ENCODE measurements around the gene SAXO2. TPM values are rescaled to one million over a fixed set of nuclear protein-coding genes. Genes with fewer than 3 reads are reported as not detected.
"Not testable (repeated sequence)": the region's sequence is repeated elsewhere in the genome, so short reads cannot be mapped to it uniquely, and the experiment has no call there.

Gene SAXO2
- total RNA-seq, 4 donors from 2014 or later: 0.20 to 3.0 (median 2.4) TPM; not detected in 1

DNA sequence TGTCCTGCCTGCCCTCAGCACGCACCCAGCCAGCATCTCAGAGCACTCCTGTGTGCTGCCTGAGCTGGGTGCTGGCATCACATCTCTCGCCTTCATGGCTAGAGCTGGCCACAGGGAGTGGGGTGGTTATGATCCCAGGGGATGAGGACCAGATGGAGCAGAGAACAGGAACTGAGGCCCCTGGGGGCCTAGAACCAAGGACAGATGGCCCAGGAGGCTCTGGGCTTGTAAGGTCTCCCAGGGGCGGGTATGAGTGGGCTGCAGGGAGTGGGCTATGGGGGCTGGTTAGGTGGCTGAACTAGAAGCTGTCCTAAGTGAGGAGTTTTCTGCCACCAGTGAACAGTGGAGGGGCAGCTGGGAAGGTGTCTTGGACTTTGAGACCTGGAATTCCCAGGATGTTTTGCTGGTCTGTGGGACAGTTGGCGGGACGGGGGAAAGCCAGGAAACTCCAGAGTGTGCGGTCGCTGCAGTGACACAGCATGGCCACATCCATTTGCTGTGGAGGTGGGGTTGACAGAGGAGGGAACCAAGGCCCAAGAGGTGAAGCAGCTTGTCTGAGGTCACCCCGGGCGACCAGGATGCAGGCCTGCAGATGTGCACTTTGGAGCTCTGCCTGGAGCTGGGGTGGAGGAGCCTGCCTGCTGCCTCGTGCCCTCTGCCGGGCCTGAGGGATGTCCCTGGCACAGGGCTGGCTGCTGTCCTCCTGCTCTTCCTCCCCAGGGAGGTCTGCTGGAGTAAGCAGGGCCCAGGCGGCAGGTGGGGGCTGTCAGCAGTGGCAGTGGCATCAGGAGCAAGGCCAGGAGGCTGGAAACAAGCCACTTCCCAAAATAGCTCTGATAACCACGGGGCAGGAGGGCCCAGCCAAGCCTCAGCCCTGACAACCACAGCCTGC is 70.3 kb downstream of the SAXO2 start:
- intact Hi-C loops (cut with DNase I; ENCODE audit: low total_unique reads); DNase-seq; H3K27me3 ChIP-seq; H3K9me3 ChIP-seq; H3K4me3 ChIP-seq; H3K27ac ChIP-seq; H3K36me3 ChIP-seq; H3K4me1 ChIP-seq; in situ Hi-C loops (cut with MboI; ENCODE audit: low pct_ligation_motif_present in 1 of 4, low pct_unique_long_range_greater_than_20kb in 1 of 4, low sequenced_read_pairs in 3 of 4): not testable (repeated sequence)
- WGBS, 2 donors (ENCODE audit: low coverage in 1 of 2): 60% methylated on average over 3 of the region's 13 CpGs; no CpG with 5 or more reads in 1 of the 2 donors

DNA sequence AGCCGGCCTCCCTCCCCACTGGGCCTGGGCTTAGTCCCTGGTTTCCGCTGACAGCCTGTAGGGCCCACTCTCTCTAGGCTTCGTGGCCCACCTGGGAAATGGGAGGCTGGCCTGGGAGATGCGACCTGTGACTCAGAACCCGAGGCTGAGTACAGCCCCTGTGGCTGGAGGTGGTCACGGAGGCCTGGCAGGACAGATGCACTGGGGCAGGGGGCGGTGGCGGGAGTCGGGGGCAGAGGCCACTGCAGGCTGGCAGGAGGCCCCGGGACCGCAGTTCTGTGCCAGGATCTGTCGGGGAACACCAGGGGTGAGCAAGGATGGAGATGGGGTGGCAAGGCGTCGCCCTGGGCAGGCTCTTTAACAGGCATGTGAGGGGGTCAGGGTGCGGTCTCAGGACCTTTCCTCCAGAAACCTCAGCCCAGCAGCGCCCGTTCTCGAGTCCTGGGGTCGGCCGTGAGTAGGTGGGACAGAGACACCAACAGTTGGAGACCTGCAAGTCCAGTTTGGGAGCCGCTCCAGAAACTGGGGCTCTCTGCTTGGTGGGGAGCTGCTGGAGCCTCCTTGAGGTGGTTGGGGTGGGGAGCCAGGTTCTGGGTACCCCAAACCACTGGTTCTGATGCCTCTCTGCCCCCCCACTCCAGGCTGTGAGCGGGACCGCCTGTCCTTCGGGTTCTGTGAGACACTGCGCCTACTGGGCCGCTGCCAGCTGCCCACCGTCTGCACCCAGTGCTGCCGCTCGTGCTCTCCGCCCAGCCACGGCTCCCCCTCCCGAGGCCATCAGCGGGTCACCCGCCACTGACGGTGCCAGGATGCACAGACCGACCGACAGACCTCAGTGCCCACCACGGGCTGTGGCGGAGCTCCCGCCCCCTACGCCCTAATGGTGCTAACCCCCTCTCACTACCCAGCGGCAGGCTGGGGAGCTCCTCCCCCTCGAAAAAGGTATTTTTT is 71.3 kb downstream of the SAXO2 start:
- DNase-seq; intact Hi-C loops (cut with DNase I; ENCODE audit: low total_unique reads); H3K27me3 ChIP-seq; in situ Hi-C loops (cut with MboI; ENCODE audit: low pct_ligation_motif_present in 1 of 4, low pct_unique_long_range_greater_than_20kb in 1 of 4, low sequenced_read_pairs in 3 of 4); H3K4me1 ChIP-seq; H3K4me3 ChIP-seq; H3K36me3 ChIP-seq; H3K9me3 ChIP-seq; H3K27ac ChIP-seq: not testable (repeated sequence)
- no CpG with 5 or more reads among the region's 43 CpGs for WGBS, 2 donors (ENCODE audit: low coverage in 1 of 2)

Other genes with a start within 250 kb of the SAXO2 start
- 10 to 100 TPM in 1 of 4 donors, 1 to 10 TPM in 1, under 1 TPM in 1, not detected in 1; 0.68 to 14.9 (median 1.7) TPM for gene MEX3B, start 216.8 kb upstream of the SAXO2 start, total RNA-seq
- gene EFL1, start 84 bp upstream of the SAXO2 start, total RNA-seq: 10 to 100 TPM; 35.0 to 57.9 (median 46.5) TPM
- gene GOLGA6L10, start 86.7 kb downstream of the SAXO2 start, total RNA-seq: 10 to 100 TPM in 1 of 4 donors, 1 to 10 TPM in 2, not detected in 1; 1.2 to 17.1 (median 1.3) TPM
- gene GOLGA6L9, start 167.0 kb downstream of the SAXO2 start, total RNA-seq: 10 to 100 TPM in 1 of 4 donors, 1 to 10 TPM in 3; 2.6 to 13.1 (median 6.6) TPM

All from transverse colon (tissue), 4 donors.